ENCODE measurements around the gene HOXB4.
A peak's percentile ranks its signal among the peaks of the same experiment; 100 is the strongest.

Gene HOXB4

DNA sequence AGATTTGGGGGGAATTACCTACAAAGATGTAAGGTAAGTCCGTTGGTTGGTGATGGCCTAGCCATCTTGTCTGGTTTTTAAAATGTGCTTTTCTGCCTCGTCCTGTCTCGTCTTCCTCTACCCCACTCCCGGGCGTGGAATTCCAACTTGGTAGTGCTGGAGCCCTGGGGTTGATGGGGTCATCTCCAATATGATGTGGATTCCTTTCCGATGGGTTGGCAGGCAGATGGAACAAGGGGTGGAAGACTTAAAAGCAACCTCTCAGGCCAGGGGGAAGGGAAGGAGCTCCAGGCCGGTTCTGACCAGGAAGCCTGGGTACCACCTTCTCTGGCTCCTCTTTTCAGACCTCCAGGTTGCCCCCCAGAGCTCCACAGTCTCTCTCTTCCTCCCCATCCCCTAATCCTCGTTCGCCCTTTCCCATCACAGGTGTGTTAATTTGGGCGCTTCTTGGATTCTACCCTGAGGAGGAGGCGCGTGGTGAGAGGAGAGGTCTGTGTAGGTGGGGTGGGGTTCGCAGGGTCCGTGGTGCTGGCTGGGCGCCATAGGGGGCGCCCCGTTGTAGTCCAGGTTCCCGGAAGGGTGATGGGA lies 28.1 kb downstream of the HOXB4 start:
- no peak for TF ChIP-seq TAF1 (IDR thresholded peaks at IDR 0.05; ENCODE audit: low read depth, low read length)
- TF ChIP-seq PAX5 (IDR thresholded peaks at IDR 0.05; ENCODE audit: insufficient read depth, low read length, severe bottlenecking), result no peak
- no peak for TF ChIP-seq POU2F2 (IDR thresholded peaks at IDR 0.05; ENCODE audit: low read depth, low read length)
- TF ChIP-seq POLR2AphosphoS5 (IDR thresholded peaks at IDR 0.05; ENCODE audit: low read depth, low read length), result no peak
- TF ChIP-seq POLR2A (IDR thresholded peaks at IDR 0.05; ENCODE audit: low read depth, low read length), result no peak
- TF ChIP-seq SPI1 (IDR thresholded peaks at IDR 0.05; ENCODE audit: low read depth, low read length), result no peak
- FAIRE-seq, result no peak
- DNase-seq (ENCODE audit: insufficient read length, low spot score), result no peak

DNA sequence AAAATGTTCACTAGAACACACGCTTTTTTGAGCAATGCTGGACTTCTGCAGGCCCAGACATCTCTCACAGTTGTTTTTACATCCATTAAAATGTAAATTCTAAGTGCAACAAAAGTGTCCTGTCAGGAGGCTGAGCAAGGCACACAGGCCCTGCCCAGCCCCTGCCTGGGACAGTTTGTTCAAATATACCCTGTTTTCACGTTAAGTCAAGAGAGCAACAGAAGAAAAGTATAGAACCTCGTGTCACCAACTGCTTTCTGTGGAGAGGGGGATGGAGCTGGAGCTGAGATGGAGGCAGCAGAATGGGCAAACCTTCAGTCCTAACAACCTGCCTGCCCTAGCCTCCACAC lies 28.9 kb downstream of the HOXB4 start:
- FAIRE-seq (no peak), DNase-seq (ENCODE audit: insufficient read length, low spot score) (no peak)
- TF ChIP-seq SPI1 (IDR thresholded peaks at IDR 0.05; ENCODE audit: low read depth, low read length) (no peak), POLR2A (IDR thresholded peaks at IDR 0.05; ENCODE audit: low read depth, low read length) (no peak), TAF1 (IDR thresholded peaks at IDR 0.05; ENCODE audit: low read depth, low read length) (no peak), POLR2AphosphoS5 (IDR thresholded peaks at IDR 0.05; ENCODE audit: low read depth, low read length) (no peak), POU2F2 (IDR thresholded peaks at IDR 0.05; ENCODE audit: low read depth, low read length) (no peak), PAX5 (IDR thresholded peaks at IDR 0.05; ENCODE audit: insufficient read depth, low read length, severe bottlenecking) (no peak)

DNA sequence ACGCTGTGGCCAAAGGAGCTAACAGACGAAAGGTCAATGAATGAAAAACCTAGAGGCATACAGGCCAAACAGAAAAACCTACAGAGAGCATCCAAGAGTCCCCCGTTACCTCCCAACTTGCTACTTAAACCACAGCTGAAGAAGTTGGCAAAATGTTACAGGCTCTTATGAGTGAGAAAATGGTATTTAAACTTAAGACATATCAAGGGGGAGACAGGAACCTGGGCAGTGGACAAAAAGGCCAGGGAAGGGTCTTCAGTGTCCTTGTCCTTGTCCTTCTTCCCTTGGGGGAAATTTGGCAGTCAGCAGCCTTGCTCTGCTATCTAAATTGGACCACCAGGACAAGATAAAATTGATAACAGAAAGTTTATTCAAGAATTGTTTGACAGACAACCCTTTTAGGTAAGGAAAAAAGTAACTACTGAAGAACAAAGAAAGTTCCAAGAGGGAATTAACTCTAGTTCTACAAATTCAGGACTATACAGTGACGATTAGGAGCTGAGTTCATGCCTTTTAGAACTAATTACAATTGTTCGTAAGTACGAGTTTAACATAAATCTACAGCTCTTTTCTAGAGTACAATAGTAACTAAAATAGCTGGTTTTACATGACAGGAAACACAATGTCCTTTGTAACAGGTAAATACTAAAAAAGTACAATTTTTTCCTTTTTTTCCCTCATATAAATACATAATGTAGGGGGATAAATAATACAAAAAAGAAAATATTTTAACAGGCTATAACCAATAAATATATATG lies 29.4 kb downstream of the HOXB4 start:
- DNase-seq (ENCODE audit: insufficient read length, low spot score) (no peak), FAIRE-seq (no peak)

DNA sequence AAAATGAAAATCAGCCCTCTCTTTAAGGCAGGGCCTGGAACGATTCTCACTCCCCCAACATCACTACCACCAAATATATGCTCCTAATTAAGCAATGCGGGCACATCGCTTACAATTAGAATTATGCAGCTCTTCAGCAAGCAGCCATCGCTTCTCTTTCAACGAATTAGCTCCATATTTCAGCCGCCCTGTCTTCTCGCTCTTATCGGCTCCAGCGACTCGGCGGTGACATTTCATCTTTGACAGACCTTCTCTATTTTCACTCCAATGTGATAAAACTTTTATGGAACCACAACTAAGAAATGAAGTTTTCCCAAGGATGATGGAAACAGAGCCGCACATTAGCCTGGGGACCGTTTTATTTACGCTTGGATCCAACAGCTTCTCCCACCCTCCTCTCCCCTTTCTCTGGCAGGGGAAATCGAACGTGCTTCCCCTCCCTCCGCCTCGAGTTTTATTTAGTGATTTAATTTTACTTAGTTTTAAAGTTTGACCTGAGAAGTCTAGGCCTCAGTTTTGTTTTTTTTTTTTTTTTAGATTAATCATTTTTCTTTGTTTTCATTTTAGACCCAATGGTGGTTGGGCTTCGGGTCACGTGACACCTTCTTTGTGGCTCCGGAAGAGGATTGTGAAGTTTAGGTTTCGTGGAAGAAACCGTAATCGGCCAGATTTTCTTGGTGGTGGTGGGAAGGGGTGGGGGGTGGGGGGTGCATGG lies 30.2 kb downstream of the HOXB4 start:
- no peak for DNase-seq (ENCODE audit: insufficient read length, low spot score)
- TF ChIP-seq TAF1 (IDR thresholded peaks at IDR 0.05; ENCODE audit: low read depth, low read length) (no peak), POLR2A (IDR thresholded peaks at IDR 0.05; ENCODE audit: low read depth, low read length) (no peak), POU2F2 (IDR thresholded peaks at IDR 0.05; ENCODE audit: low read depth, low read length) (no peak)
- FAIRE-seq, result no peak

More for the DNA sequence above, 29.4 kb downstream of the HOXB4 start:
- no peak for TF ChIP-seq SPI1 (IDR thresholded peaks at IDR 0.05; ENCODE audit: low read depth, low read length)
- no peak for TF ChIP-seq POLR2AphosphoS5 (IDR thresholded peaks at IDR 0.05; ENCODE audit: low read depth, low read length)

DNA sequence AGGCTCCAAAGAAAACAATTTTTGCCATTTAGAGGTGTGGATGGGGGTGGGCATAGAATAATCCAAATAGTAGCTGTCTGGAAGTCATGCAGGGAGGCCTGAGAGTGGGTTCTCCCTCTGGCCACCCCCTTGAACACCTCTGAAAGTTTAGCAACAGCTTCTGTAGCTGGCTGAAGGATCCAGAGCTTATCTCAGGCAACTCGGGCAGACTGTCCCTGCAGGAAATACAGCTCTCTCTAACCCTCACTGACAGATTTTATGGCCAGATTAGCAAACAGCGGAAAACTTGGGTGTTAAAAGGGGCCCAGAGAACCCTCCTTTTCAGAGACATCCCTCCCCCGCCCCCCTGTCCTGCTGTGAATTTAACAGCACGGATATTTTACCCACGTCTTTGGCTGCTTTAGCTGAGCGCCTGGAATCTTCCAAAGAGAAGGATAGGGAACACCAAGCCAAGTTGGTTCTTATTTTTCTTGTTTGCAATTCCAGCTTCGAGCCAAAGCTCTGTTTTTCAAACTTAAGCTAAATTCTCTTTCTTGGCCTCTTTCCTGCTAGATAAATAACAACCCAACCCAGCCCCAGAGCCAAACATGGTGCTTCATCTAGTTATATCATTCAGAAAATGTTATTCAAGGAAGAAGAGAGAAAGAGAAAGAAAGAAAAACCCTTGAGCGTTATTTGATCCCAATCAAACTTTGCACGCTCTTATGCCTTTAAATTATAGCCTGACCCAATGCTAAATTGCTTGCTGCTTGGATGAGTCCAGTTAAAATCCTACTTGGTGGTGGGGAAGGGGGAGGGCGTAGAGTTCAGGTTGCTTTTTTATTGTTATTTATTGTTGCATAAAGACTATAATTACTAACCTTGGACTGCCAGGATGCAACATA lies 31.0 kb downstream of the HOXB4 start:
- FAIRE-seq, result no peak
- no peak for DNase-seq (ENCODE audit: insufficient read length, low spot score)
- no peak for TF ChIP-seq SPI1 (IDR thresholded peaks at IDR 0.05; ENCODE audit: low read depth, low read length)
- no peak for TF ChIP-seq POLR2AphosphoS5 (IDR thresholded peaks at IDR 0.05; ENCODE audit: low read depth, low read length)
- TF ChIP-seq PAX5 (IDR thresholded peaks at IDR 0.05; ENCODE audit: insufficient read depth, low read length, severe bottlenecking), result no peak

DNA sequence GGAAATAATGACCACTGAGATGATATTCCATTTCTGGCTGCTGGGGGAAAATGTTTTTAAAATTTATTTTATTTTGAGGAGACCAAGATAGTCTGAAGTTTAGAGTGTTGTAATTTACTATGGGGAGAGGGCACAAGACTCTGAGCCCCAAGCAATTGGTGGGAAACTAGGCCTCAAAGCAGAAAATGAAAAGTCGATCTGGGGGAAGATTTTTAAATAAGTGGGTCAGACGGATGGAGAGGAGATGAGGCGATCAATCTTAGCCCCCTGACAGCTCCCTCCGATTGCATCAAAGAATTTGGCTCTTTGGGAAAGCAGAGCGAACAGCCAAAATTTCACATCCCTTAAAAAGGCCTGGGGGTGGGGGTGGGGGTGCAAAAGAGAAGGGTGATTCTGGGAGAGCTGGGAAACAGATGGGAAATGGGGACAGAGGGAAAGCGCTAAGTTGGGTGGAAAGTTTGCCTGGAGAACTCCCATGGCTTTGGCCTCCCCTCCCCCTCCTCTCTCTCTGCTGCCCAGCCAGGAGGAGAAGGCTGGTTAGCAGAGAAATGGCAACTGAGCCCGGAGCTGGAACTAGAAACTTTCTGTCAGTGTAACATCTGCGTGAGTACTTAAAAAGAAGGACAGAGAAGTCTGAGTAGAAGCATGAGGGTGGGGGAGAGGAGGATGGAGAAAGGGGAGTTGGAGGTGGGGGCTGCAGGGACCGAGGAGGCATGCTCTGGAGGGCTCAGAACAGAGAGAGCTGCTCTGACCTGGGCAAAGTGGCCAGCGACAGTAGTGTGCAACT lies 31.8 kb downstream of the HOXB4 start:
- DNase-seq (ENCODE audit: insufficient read length, low spot score), result no peak
- no peak for TF ChIP-seq SPI1 (IDR thresholded peaks at IDR 0.05; ENCODE audit: low read depth, low read length)
- no peak for FAIRE-seq

DNA sequence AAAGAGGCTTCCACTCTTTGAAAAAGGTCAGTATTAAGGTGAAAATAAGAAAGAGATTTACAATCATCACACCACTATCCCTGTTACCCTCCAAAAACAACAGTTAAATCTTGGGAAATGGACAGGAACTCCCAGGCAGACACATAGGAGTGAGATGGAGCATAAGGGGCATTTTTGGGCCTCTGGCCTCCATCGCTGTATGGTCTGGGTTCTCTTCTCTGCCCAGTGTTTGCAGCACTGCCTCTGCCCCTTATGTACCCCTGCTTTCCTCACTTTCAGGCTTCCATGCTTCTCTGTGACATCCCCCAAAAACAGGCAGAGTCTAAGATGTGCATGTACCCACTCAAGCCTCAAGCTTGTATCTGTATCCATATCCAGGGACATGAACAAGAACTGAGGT lies 32.6 kb downstream of the HOXB4 start:
- peak; percentile 41 for FAIRE-seq
- DNase-seq (ENCODE audit: insufficient read length, low spot score), result no peak
- no peak for TF ChIP-seq POU2F2 (IDR thresholded peaks at IDR 0.05; ENCODE audit: low read depth, low read length)
- TF ChIP-seq POLR2AphosphoS5 (IDR thresholded peaks at IDR 0.05; ENCODE audit: low read depth, low read length), result no peak
- TF ChIP-seq SPI1 (IDR thresholded peaks at IDR 0.05; ENCODE audit: low read depth, low read length), result no peak

DNA sequence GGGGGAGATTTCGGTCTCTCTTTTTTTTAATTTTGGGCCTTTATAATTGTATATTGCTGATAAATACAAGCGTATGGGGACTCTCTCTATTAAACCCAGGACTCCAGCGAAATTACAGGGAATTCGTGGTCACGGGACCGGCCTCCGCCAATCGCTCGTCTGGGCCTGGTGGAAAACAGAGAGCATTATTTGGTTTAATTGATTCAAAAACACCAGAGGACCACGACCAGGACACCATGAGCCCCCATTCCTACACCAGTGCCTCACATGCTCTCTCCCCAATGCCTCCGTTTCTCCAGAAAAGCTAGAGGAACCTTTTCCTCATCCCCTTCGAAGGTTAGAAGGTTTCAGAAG lies 33.2 kb downstream of the HOXB4 start, which contains the start of gene HOXB2:
TSS of gene HOXB2 (minus strand) at position 88 of the 354 bp plus-strand sequence. CDS start 198 bp downstream, outside the sequence.
- TF ChIP-seq PAX5 (IDR thresholded peaks at IDR 0.05; ENCODE audit: insufficient read depth, low read length, severe bottlenecking), result no peak
- TF ChIP-seq TAF1 (IDR thresholded peaks at IDR 0.05; ENCODE audit: low read depth, low read length), result no peak
- TF ChIP-seq POU2F2 (IDR thresholded peaks at IDR 0.05; ENCODE audit: low read depth, low read length), result no peak
- no peak for TF ChIP-seq SPI1 (IDR thresholded peaks at IDR 0.05; ENCODE audit: low read depth, low read length)
- TF ChIP-seq POLR2AphosphoS5 (IDR thresholded peaks at IDR 0.05; ENCODE audit: low read depth, low read length), result no peak
- no peak for TF ChIP-seq POLR2A (IDR thresholded peaks at IDR 0.05; ENCODE audit: low read depth, low read length)
- DNase-seq (ENCODE audit: insufficient read length, low spot score), result no peak
- FAIRE-seq, result no peak

DNA sequence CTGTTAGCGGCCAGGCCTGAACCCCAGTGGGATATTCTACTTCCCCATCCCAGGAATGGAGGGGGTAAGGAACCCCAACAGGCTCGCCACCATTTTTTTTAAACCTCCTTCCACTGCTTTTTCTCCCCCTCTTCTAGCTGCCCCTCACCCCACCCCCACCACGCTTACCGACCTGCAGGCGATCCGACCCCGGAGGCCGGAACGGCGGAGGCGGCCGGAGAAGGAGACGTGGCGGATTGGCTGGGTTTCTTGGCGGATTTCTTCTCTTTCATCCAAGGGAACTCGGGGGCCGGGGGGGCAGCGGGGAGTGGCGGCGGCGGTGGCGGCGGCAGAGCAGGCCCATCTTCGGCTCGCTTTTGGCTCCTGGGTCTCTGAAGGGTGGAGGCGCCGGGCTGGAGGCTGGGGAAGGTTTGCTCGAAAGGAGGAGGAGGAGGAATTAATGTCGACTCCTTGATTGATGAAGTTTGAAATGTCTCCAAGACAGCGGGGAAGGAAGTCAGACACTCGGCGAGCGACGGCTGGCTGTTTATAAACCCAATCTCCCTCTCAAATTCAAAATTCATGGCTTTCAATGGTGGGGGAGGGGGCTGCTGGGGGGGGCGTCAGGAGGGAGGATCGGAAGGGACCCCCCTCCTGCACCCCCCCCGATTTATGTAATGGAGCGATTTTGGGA lies 33.7 kb downstream of the HOXB4 start:
- DNase-seq (ENCODE audit: insufficient read length, low spot score), result no peak
- no peak for FAIRE-seq
- no peak for TF ChIP-seq PAX5 (IDR thresholded peaks at IDR 0.05; ENCODE audit: insufficient read depth, low read length, severe bottlenecking)
- TF ChIP-seq POU2F2 (IDR thresholded peaks at IDR 0.05; ENCODE audit: low read depth, low read length), result no peak
- TF ChIP-seq POLR2A (IDR thresholded peaks at IDR 0.05; ENCODE audit: low read depth, low read length), result no peak
- no peak for TF ChIP-seq SPI1 (IDR thresholded peaks at IDR 0.05; ENCODE audit: low read depth, low read length)
- no peak for TF ChIP-seq TAF1 (IDR thresholded peaks at IDR 0.05; ENCODE audit: low read depth, low read length)
- TF ChIP-seq POLR2AphosphoS5 (IDR thresholded peaks at IDR 0.05; ENCODE audit: low read depth, low read length), result no peak

Measured in GM12891 (cell line).